ENCODE results near the gene KLHL30. TPM values are rescaled to one million over a fixed set of nuclear protein-coding genes. Genes with fewer than 3 reads are reported as not detected.
A peak's percentile ranks its signal among the peaks of the same experiment; 100 is the strongest.

KLHL30 gene
- total RNA-seq, 1 donor from 2014 or later, result 2.4 TPM

DNA sequence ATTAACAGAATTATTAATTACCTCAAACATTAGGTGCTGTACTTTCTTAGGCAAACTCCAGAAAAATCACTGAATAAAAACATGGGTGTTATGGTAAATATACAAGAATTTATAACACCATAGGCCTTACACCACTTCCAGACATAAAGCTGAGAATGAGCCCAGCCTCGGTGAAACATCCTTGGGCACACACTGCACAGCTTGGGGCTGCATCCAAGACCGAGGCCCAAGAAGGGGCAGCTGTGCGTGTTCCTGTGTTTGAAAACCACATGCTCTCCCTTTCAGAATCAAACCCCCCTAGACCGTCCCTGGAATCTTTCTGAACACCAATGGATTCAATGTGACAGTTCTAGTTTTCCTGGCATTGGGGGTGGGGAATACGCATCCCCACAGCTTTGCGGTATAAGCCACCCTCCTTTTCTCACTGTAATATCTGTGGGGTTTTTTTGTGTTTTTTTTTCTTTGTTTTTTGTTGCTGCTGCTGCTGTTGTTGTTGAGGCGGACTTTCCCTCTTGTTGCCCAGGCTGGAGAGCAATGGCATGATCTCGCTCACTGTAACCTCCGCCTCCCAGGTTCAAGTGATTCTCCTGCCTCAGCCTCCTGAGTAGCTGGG, 33.2 kb downstream of the KLHL30 start:
- TF ChIP-seq, protein P1, sequence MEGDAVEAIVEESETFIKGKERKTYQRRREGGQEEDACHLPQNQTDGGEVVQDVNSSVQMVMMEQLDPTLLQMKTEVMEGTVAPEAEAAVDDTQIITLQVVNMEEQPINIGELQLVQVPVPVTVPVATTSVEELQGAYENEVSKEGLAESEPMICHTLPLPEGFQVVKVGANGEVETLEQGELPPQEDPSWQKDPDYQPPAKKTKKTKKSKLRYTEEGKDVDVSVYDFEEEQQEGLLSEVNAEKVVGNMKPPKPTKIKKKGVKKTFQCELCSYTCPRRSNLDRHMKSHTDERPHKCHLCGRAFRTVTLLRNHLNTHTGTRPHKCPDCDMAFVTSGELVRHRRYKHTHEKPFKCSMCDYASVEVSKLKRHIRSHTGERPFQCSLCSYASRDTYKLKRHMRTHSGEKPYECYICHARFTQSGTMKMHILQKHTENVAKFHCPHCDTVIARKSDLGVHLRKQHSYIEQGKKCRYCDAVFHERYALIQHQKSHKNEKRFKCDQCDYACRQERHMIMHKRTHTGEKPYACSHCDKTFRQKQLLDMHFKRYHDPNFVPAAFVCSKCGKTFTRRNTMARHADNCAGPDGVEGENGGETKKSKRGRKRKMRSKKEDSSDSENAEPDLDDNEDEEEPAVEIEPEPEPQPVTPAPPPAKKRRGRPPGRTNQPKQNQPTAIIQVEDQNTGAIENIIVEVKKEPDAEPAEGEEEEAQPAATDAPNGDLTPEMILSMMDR (IDR thresholded peaks at IDR 0.05; ENCODE audit: insufficient read depth, low read length, poor library complexity, severe bottlenecking), result no peak
- H3K4me3 ChIP-seq (ENCODE audit: low read depth, low read length), result no peak overlapping the region
- no peak for DNase-seq (ENCODE audit: low read depth)
- peaks cover 1% of the 10 kb centered on the region for H3K36me3 ChIP-seq (ENCODE audit: control insufficient read depth, insufficient read depth, low read length)
- H3K27me3 ChIP-seq (ENCODE audit: control insufficient read depth, insufficient read depth, low read length), result no peaks in the 10 kb centered on the region

DNA sequence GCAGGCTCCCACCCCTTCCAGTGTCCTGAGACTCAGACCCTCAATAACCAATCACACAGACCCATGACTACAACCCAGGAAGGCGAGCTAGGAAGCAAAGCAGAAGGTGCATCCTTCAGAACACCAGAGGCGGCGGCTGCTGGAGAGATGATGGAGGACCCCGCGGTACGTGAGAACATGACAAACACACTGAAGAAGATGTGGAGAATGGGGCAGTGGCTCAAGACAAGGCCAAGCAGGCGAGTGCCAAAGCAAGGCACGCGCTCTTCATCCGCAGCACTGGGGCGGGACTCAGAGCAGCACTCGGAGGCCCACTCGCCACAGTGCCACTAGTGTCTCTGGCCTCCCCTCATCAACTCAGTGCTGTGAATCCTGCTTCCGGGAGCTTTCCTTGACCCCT, 34.0 kb downstream of the KLHL30 start:
- Histone ChIP-seq H3K27me3 (ENCODE audit: control insufficient read depth, insufficient read depth, low read length) (no peaks in the 10 kb centered on the region), H3K4me3 (ENCODE audit: low read depth, low read length) (no peak overlapping the region), H3K36me3 (ENCODE audit: control insufficient read depth, insufficient read depth, low read length) (peaks cover 1% of the 10 kb centered on the region)
- TF ChIP-seq, protein P1 (IDR thresholded peaks at IDR 0.05; ENCODE audit: insufficient read depth, low read length, poor library complexity, severe bottlenecking), result no peak
- no peak for DNase-seq (ENCODE audit: low read depth)

DNA sequence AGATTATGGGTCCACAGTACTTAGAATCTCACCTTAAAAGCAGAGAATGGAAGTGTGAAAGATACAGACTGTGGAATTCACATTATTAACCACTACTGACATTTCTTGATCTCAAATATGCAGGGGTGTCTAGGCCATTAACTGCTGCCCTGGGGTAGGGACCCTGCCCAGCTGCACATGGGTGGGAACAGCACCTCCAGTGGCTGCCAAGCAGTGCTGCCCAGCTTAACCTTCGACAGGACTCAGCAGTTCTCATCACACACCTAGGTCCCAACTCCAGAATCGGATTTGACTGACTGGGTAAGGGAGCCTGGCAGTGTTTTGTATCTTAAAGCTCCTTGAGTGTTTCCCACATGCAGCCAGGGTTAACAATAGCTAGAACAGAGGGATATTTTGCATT, 35.2 kb downstream of the KLHL30 start:
- no peak overlapping the region for H3K4me3 ChIP-seq (ENCODE audit: low read depth, low read length)

DNA sequence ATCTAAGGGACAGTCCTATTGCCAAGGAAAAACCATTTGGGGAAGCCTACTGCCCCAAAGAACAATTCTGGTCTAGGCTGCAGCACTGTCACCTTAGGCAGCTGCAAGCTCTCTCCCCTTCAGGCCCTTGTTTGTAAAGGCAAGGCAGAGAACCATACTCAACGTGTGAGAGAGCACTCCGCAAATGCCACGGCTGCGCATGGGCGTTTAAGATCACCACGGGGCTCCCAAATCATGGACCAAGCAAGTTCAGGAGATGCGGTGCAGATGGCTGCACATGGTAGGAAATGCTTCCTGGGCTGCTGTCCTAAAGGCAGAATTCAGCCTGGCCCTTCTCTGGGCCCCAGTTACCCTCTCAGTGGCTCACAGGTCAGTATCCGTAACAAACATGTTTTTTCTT, 35.8 kb downstream of the KLHL30 start:
- no peak overlapping the region for H3K4me3 ChIP-seq (ENCODE audit: low read depth, low read length)
- DNase-seq (ENCODE audit: low read depth), result no peak
- no peaks in the 10 kb centered on the region for H3K27me3 ChIP-seq (ENCODE audit: control insufficient read depth, insufficient read depth, low read length)
- H3K36me3 ChIP-seq (ENCODE audit: control insufficient read depth, insufficient read depth, low read length), result peaks cover 1% of the 10 kb centered on the region
- TF ChIP-seq, protein P1 (IDR thresholded peaks at IDR 0.05; ENCODE audit: insufficient read depth, low read length, poor library complexity, severe bottlenecking), result no peak

More for the DNA sequence above, 35.2 kb downstream of the KLHL30 start:
- Histone ChIP-seq H3K36me3 (ENCODE audit: control insufficient read depth, insufficient read depth, low read length) (peaks cover 1% of the 10 kb centered on the region), H3K27me3 (ENCODE audit: control insufficient read depth, insufficient read depth, low read length) (no peaks in the 10 kb centered on the region)
- TF ChIP-seq, protein P1 (IDR thresholded peaks at IDR 0.05; ENCODE audit: insufficient read depth, low read length, poor library complexity, severe bottlenecking), result peak; percentile 38
- DNase-seq (ENCODE audit: low read depth), result no peak

DNA sequence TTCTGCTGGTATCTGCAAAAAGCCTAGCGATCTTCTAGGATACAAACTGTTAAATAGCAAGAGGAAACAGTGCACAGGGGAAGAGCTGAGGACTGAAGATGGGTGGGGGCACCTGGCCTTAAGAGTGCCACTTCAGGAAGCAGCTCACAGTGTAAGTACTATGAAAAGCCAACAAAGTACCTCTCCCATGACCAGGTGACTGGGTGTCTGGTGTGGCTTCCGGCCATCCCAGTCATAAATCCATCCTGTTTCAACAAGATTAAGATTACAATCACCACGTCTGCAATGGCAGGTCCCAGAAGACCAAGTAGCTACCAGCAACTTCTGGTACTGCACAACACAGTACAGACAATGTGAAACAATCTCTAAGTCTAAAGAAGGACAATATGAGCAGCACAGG, 36.2 kb downstream of the KLHL30 start:
- no peak overlapping the region for H3K4me3 ChIP-seq (ENCODE audit: low read depth, low read length)
- no peaks in the 10 kb centered on the region for H3K27me3 ChIP-seq (ENCODE audit: control insufficient read depth, insufficient read depth, low read length)
- H3K36me3 ChIP-seq (ENCODE audit: control insufficient read depth, insufficient read depth, low read length), result peaks cover 1% of the 10 kb centered on the region
- TF ChIP-seq, protein P1 (IDR thresholded peaks at IDR 0.05; ENCODE audit: insufficient read depth, low read length, poor library complexity, severe bottlenecking), result no peak
- no peak for DNase-seq (ENCODE audit: low read depth)

DNA sequence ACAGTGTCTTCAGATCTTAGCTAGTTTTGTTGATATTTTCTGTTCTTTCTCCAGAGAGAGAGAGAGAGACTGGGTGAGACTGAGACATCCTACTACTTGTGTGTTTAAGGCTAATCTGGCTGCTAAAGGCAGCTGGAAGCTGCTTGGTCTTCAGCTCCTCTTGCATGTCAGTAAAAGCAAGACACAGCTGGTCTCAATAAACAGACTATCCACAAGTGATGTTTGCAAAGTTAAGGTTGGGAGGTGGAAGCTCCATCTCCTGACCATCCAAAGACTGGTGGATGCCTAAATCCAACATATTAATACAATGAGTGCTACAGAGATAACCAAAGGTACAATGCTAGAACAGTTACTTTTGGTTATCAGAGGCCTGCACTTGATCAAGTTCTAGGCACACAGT, 38.1 kb downstream of the KLHL30 start:
- Histone ChIP-seq H3K36me3 (ENCODE audit: control insufficient read depth, insufficient read depth, low read length) (peaks cover 1% of the 10 kb centered on the region), H3K4me3 (ENCODE audit: low read depth, low read length) (no peak overlapping the region), H3K27me3 (ENCODE audit: control insufficient read depth, insufficient read depth, low read length) (no peaks in the 10 kb centered on the region)
- DNase-seq (ENCODE audit: low read depth), result no peak
- TF ChIP-seq, protein P1 (IDR thresholded peaks at IDR 0.05; ENCODE audit: insufficient read depth, low read length, poor library complexity, severe bottlenecking), result no peak

Data from kidney epithelial cell (primary cell).